HEK293 (cell line): Measurements from ENCODE around the gene TRIM46.

Experiments used
- FEZF1 ChIP-seq: fragments of 450-650 bp; formaldehyde crosslinking; IDR thresholded peaks from 2 replicates; pipeline ENCODE4 v1.5.1; 2016; ENCODE audit warnings: missing biosample characterization, missing genetic modification characterization
- GLIS2 ChIP-seq: fragments of 450-650 bp; formaldehyde crosslinking; IDR thresholded peaks from 2 replicates; pipeline ENCODE4 v1.5.1; 2016; ENCODE audit warnings: missing biosample characterization, missing genetic modification characterization
- KLF8 ChIP-seq: fragments of 450-650 bp; formaldehyde crosslinking; IDR thresholded peaks from 2 replicates; pipeline ENCODE4 v1.5.1; 2016; ENCODE audit warnings: missing biosample characterization, missing genetic modification characterization
- OSR2 ChIP-seq: fragments of 450-650 bp; formaldehyde crosslinking; IDR thresholded peaks from 2 replicates; pipeline ENCODE4 v1.5.1; 2016; ENCODE audit warnings: missing biosample characterization, missing genetic modification characterization
- PATZ1 ChIP-seq: fragments of 450-650 bp; formaldehyde crosslinking; IDR thresholded peaks from 2 replicates; pipeline ENCODE4 v1.5.1; 2016; ENCODE audit warnings: missing biosample characterization, missing genetic modification characterization
- PRDM1 ChIP-seq: fragments of 450-650 bp; formaldehyde crosslinking; IDR thresholded peaks from 2 replicates; pipeline ENCODE4; 2016; ENCODE audit warnings: missing biosample characterization, missing genetic modification characterization
- SALL2 ChIP-seq: fragments of 450-650 bp; formaldehyde crosslinking; IDR thresholded peaks from 2 replicates; pipeline ENCODE4 v1.5.0; 2017; ENCODE audit warnings: missing biosample characterization, mild to moderate bottlenecking, missing genetic modification characterization, borderline replicate concordance
- SETDB1 ChIP-seq: IDR thresholded peaks from one replicate; pipeline ENCODE4 v1.6.1; 2017; ENCODE audit warnings: mild to moderate bottlenecking, low read length, moderate library complexity, mixed read lengths; ENCODE audit not compliant: insufficient read length
- SP7 ChIP-seq: fragments of 450-650 bp; formaldehyde crosslinking; IDR thresholded peaks from 2 replicates; pipeline ENCODE4 v1.5.1; 2016; ENCODE audit warnings: missing biosample characterization, missing genetic modification characterization
- YY2 ChIP-seq: fragments of 450-650 bp; formaldehyde crosslinking; IDR thresholded peaks from 2 replicates; pipeline ENCODE4 v1.5.1; 2016; ENCODE audit warnings: missing biosample characterization, missing genetic modification characterization
- ZBTB10 ChIP-seq: fragments of 450-650 bp; formaldehyde crosslinking; IDR thresholded peaks from 2 replicates; pipeline ENCODE4 v1.5.1; 2016; ENCODE audit warnings: missing biosample characterization, missing genetic modification characterization
- ZBTB17 ChIP-seq: fragments of 450-650 bp; formaldehyde crosslinking; IDR thresholded peaks from 2 replicates; pipeline ENCODE4 v1.5.1; 2016; ENCODE audit warnings: missing biosample characterization, missing genetic modification characterization
- ZBTB20 ChIP-seq: fragments of 450-650 bp; formaldehyde crosslinking; IDR thresholded peaks from 2 replicates; pipeline ENCODE4 v1.5.1; 2016; ENCODE audit warnings: missing biosample characterization, missing genetic modification characterization
- ZFHX2 ChIP-seq: fragments of 450-650 bp; formaldehyde crosslinking; conservative IDR thresholded peaks from 2 replicates; pipeline ENCODE4 v1.5.1; 2016; ENCODE audit warnings: missing biosample characterization, missing genetic modification characterization
- ZFP37 ChIP-seq: fragments of 450-650 bp; formaldehyde crosslinking; IDR thresholded peaks from 2 replicates; pipeline ENCODE4 v1.5.1; 2016; ENCODE audit warnings: missing biosample characterization, missing genetic modification characterization
- ZNF10 ChIP-seq: fragments of 450-650 bp; formaldehyde crosslinking; IDR thresholded peaks from 2 replicates; pipeline ENCODE4 v1.5.1; 2017; ENCODE audit warnings: missing biosample characterization, missing genetic modification characterization
- ZNF114 ChIP-seq: fragments of 450-650 bp; formaldehyde crosslinking; IDR thresholded peaks from 2 replicates; pipeline ENCODE4 v1.5.0; 2017; ENCODE audit warnings: missing biosample characterization, missing genetic modification characterization
- ZNF19 ChIP-seq: fragments of 450-650 bp; formaldehyde crosslinking; IDR thresholded peaks from 2 replicates; pipeline ENCODE4; 2016; ENCODE audit warnings: missing biosample characterization, missing genetic modification characterization, low read depth
- ZNF24 ChIP-seq: fragments of 450-650 bp; formaldehyde crosslinking; IDR thresholded peaks from 2 replicates; pipeline ENCODE4 v1.5.1; 2016; ENCODE audit warnings: missing biosample characterization, missing genetic modification characterization
- ZNF341 ChIP-seq: fragments of 450-650 bp; formaldehyde crosslinking; IDR thresholded peaks from 2 replicates; pipeline ENCODE4; 2016; ENCODE audit warnings: low read depth, missing biosample characterization, missing genetic modification characterization
- ZNF394 ChIP-seq: fragments of 450-650 bp; formaldehyde crosslinking; IDR thresholded peaks from 2 replicates; pipeline ENCODE4 v1.5.1; 2016; ENCODE audit warnings: missing biosample characterization, missing genetic modification characterization, mild to moderate bottlenecking, moderate library complexity, borderline replicate concordance
- ZNF398 ChIP-seq: fragments of 450-650 bp; formaldehyde crosslinking; IDR thresholded peaks from 2 replicates; pipeline ENCODE4 v1.5.1; 2017; ENCODE audit warnings: missing biosample characterization, missing genetic modification characterization
- ZNF600 ChIP-seq: fragments of 450-650 bp; formaldehyde crosslinking; IDR thresholded peaks from 2 replicates; pipeline ENCODE4 v1.5.1; 2016; ENCODE audit warnings: missing biosample characterization, missing genetic modification characterization
- ZNF623 ChIP-seq: fragments of 450-650 bp; formaldehyde crosslinking; IDR thresholded peaks from 2 replicates; pipeline ENCODE4 v1.5.1; 2016; ENCODE audit warnings: missing biosample characterization, missing genetic modification characterization
- ZNF660 ChIP-seq: fragments of 450-650 bp; IDR thresholded peaks from 2 replicates; pipeline ENCODE4 v1.5.1; 2018; ENCODE audit warnings: missing biosample characterization, mild to moderate bottlenecking, missing genetic modification characterization
- ZNF692 ChIP-seq: fragments of 450-650 bp; formaldehyde crosslinking; IDR thresholded peaks from 2 replicates; pipeline ENCODE4 v1.5.1; 2016; ENCODE audit warnings: missing biosample characterization, missing genetic modification characterization
- ZNF837 ChIP-seq: fragments of 450-650 bp; formaldehyde crosslinking; IDR thresholded peaks from 2 replicates; pipeline ENCODE4 v1.5.1; 2016; ENCODE audit warnings: missing biosample characterization, missing genetic modification characterization
- ZXDB ChIP-seq: fragments of 450-650 bp; formaldehyde crosslinking; IDR thresholded peaks from 2 replicates; pipeline ENCODE4 v1.5.1; 2016; ENCODE audit warnings: missing biosample characterization, missing genetic modification characterization
- TF ChIP-seq, protein P1 (sequence below): fragments of 450-650 bp; formaldehyde crosslinking; IDR thresholded peaks from 2 replicates; pipeline ENCODE4 v1.5.1; 2016; ENCODE audit warnings: missing biosample characterization, missing genetic modification characterization

The TRIM46 gene

GRCh38 chr1:155172732-155173477, 744 bp upstream of the TRIM46 start, which contains the start of gene KRTCAP2 (continued):
- TF ChIP-seq ZXDB (tag by site-specific recombination) (peak; percentile 86), PATZ1 (tag by site-specific recombination) (0 out of 2 replicates have a peak, but pooled peaks have one; percentile 41), ZNF398 (tag by site-specific recombination) (peak; percentile 79), ZNF394 (tag by site-specific recombination) (peak; percentile 100), ZBTB17 (tag by site-specific recombination) (peak; percentile 71), ZNF692 (tag by site-specific recombination) (peak; percentile 90), ZFHX2 (tag by site-specific recombination) (0 out of 2 replicates have a peak, but pooled peaks have one; percentile 18), SETDB1 (peak; percentile 17), FEZF1 (tag by site-specific recombination) (no peak), SP7 (peak; percentile 76), ZNF10 (tag by site-specific recombination) (no peak), ZNF837 (tag by site-specific recombination) (0 out of 2 replicates have a peak, but pooled peaks have one; percentile 26), ZBTB20 (peak; percentile 87), ZNF600 (no peak), ZNF24 (peak; percentile 86; the same call in 1 of the 2 replicates), PRDM1 (tag by site-specific recombination) (no peak), ZNF623 (tag by site-specific recombination) (peak; percentile 6; the same call in 1 of the 2 replicates), ZBTB10 (tag by site-specific recombination) (peak; percentile 80), ZFP37 (tag by site-specific recombination) (peak; percentile 51; the same call in 1 of the 2 replicates), ZNF341 (tag by site-specific recombination) (peak; percentile 49), ZNF660 (tag by site-specific recombination) (peak; percentile 86), SALL2 (tag by site-specific recombination) (no peak), OSR2 (tag by site-specific recombination) (0 out of 2 replicates have a peak, but pooled peaks have one; percentile 13), GLIS2 (tag by site-specific recombination) (peak; percentile 100), KLF8 (tag by site-specific recombination) (peak; percentile 83), YY2 (tag by site-specific recombination) (no peak), ZNF19 (tag by site-specific recombination) (no peak), ZNF114 (tag by site-specific recombination) (no peak)
- TF ChIP-seq, protein P1, sequence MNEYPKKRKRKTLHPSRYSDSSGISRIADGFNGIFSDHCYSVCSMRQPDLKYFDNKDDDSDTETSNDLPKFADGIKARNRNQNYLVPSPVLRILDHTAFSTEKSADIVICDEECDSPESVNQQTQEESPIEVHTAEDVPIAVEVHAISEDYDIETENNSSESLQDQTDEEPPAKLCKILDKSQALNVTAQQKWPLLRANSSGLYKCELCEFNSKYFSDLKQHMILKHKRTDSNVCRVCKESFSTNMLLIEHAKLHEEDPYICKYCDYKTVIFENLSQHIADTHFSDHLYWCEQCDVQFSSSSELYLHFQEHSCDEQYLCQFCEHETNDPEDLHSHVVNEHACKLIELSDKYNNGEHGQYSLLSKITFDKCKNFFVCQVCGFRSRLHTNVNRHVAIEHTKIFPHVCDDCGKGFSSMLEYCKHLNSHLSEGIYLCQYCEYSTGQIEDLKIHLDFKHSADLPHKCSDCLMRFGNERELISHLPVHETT: peak; percentile 47; the same call in 1 of the 2 replicates
